HG03457 (cell line): Measurements from ENCODE around the gene PGBD5.

Source experiments
- ATAC-seq: cut with Tn5 transposase; IDR thresholded peaks from one replicate; pipeline ENCODE4 v1.9.1; 2021; ENCODE audit warnings: moderate number of reproducible peaks; ENCODE audit not compliant: unreplicated experiment

PGBD5 gene

GRCh38 chr1:230398856-230399255 is 27.3 kb downstream of the PGBD5 start:
- no peak for ATAC-seq

- ATAC-seq, result no peak
These were observed 29.2 kb downstream of the PGBD5 start for GRCh38 chr1:230396966-230397365.

GRCh38 chr1:230395932-230396331 is 30.2 kb downstream of the PGBD5 start:
- ATAC-seq, result no peak

GRCh38 chr1:230394741-230395140 is 31.4 kb downstream of the PGBD5 start:
- ATAC-seq, result no peak

GRCh38 chr1:230394134-230394533 is 32.0 kb downstream of the PGBD5 start:
- ATAC-seq, result no peak

- no peak for ATAC-seq
These were observed 32.4 kb downstream of the PGBD5 start for GRCh38 chr1:230393722-230394121.

GRCh38 chr1:230392920-230393521 is 33.1 kb downstream of the PGBD5 start:
- no peak for ATAC-seq

- ATAC-seq, result no peak
These were observed 33.6 kb downstream of the PGBD5 start for GRCh38 chr1:230392536-230392909.

- no peak for ATAC-seq
These were observed 34.2 kb downstream of the PGBD5 start for GRCh38 chr1:230391776-230392535.

GRCh38 chr1:230390371-230390770 is 35.8 kb downstream of the PGBD5 start:
- no peak for ATAC-seq

- no peak for ATAC-seq
These were observed 38.3 kb downstream of the PGBD5 start for GRCh38 chr1:230387876-230388275.

GRCh38 chr1:230387296-230387695 is 38.8 kb downstream of the PGBD5 start:
- ATAC-seq, result no peak

- ATAC-seq, result no peak
These were observed 39.4 kb downstream of the PGBD5 start for GRCh38 chr1:230386637-230387262.

- ATAC-seq, result no peak
These were observed 40.2 kb downstream of the PGBD5 start for GRCh38 chr1:230385930-230386329.

GRCh38 chr1:230385158-230385450 is 41.0 kb downstream of the PGBD5 start:
- ATAC-seq, result no peak

- ATAC-seq, result no peak
These were observed 41.6 kb downstream of the PGBD5 start for GRCh38 chr1:230384380-230385157.

GRCh38 chr1:230383425-230383824 is 42.7 kb downstream of the PGBD5 start:
- ATAC-seq, result no peak

GRCh38 chr1:230382001-230382491 is 44.1 kb downstream of the PGBD5 start:
- no peak for ATAC-seq

- ATAC-seq, result no peak
These were observed 44.5 kb downstream of the PGBD5 start for GRCh38 chr1:230381585-230381984.

- no peak for ATAC-seq
These were observed 45.1 kb downstream of the PGBD5 start for GRCh38 chr1:230381049-230381467.

GRCh38 chr1:230379928-230380327 is 46.2 kb downstream of the PGBD5 start:
- no peak for ATAC-seq
